Measurements from ENCODE around the gene MYMK. TPM values are rescaled to one million over a fixed set of nuclear protein-coding genes. Genes with fewer than 3 reads are reported as not detected.

MYMK gene
- total and polyA plus RNA-seq, 7 donors = not detected

- Histone ChIP-seq H3K4me3 (no peak overlapping the region), H3K36me3 (peaks cover 0 to 9% (median 0%) of the 10 kb centered on the region in 4 donors), H3K9me3 (no peaks in the 10 kb centered on the region), H3K4me1 (peaks cover 0 to 14% (median 14%) of the 10 kb centered on the region in 4 donors), H3K27ac (no peak overlapping the region), H3K27me3 (no peaks in the 10 kb centered on the region)
- DNase-seq = no peak
- WGBS, 2 donors = 91 to 92% methylated on average over 31 of the region's 31 CpGs
- intact Hi-C loops (cut with DNase I) = no loop called here
- TF ChIP-seq POLR2AphosphoS5 (IDR thresholded peaks at IDR 0.05) = no peak
- no peak for TF ChIP-seq POLR2A (IDR thresholded peaks at IDR 0.05)
- TF ChIP-seq EP300 (IDR thresholded peaks at IDR 0.05) = no peak
- TF ChIP-seq, protein P1, sequence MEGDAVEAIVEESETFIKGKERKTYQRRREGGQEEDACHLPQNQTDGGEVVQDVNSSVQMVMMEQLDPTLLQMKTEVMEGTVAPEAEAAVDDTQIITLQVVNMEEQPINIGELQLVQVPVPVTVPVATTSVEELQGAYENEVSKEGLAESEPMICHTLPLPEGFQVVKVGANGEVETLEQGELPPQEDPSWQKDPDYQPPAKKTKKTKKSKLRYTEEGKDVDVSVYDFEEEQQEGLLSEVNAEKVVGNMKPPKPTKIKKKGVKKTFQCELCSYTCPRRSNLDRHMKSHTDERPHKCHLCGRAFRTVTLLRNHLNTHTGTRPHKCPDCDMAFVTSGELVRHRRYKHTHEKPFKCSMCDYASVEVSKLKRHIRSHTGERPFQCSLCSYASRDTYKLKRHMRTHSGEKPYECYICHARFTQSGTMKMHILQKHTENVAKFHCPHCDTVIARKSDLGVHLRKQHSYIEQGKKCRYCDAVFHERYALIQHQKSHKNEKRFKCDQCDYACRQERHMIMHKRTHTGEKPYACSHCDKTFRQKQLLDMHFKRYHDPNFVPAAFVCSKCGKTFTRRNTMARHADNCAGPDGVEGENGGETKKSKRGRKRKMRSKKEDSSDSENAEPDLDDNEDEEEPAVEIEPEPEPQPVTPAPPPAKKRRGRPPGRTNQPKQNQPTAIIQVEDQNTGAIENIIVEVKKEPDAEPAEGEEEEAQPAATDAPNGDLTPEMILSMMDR (IDR thresholded peaks at IDR 0.05) = no peak
These were observed 29.4 kb upstream of the MYMK start for GRCh38 chr9:133553973-133554713.

GRCh38 chr9:133553123-133553522, 28.4 kb upstream of the MYMK start:
- no peaks in the 10 kb centered on the region for H3K9me3 ChIP-seq
- H3K27me3 ChIP-seq = no peaks in the 10 kb centered on the region
- peaks cover 0 to 9% (median 0%) of the 10 kb centered on the region in 4 donors for H3K36me3 ChIP-seq
- 89 to 90% methylated on average over 10 of the region's 10 CpGs for WGBS, 2 donors
- H3K27ac ChIP-seq = no peak overlapping the region
- TF ChIP-seq EP300 (IDR thresholded peaks at IDR 0.05) = no peak
- TF ChIP-seq POLR2AphosphoS5 (IDR thresholded peaks at IDR 0.05) = no peak
- TF ChIP-seq POLR2A (IDR thresholded peaks at IDR 0.05) = no peak
- TF ChIP-seq, protein P1 (IDR thresholded peaks at IDR 0.05) = no peak
- intact Hi-C loops (cut with DNase I) = no loop called here
- H3K4me3 ChIP-seq = no peak overlapping the region
- H3K4me1 ChIP-seq = peaks cover 0 to 5% (median 4%) of the 10 kb centered on the region in 4 donors
- no peak for DNase-seq

- WGBS, 2 donors = 65 to 88% methylated on average over 8 of the region's 8 CpGs
- Histone ChIP-seq H3K36me3 (peaks cover 0 to 13% (median 0%) of the 10 kb centered on the region in 4 donors), H3K4me1 (no peaks in the 10 kb centered on the region), H3K9me3 (no peaks in the 10 kb centered on the region), H3K27ac (no peak overlapping the region), H3K4me3 (no peak overlapping the region), H3K27me3 (no peaks in the 10 kb centered on the region)
- TF ChIP-seq POLR2A (IDR thresholded peaks at IDR 0.05) = no peak
- TF ChIP-seq POLR2AphosphoS5 (IDR thresholded peaks at IDR 0.05) = no peak
- TF ChIP-seq, protein P1 (IDR thresholded peaks at IDR 0.05) = no peak
- no peak for TF ChIP-seq EP300 (IDR thresholded peaks at IDR 0.05)
- intact Hi-C loops (cut with DNase I) = no loop called here
- DNase-seq = no peak
These were observed 27.5 kb upstream of the MYMK start for GRCh38 chr9:133552236-133552635.

DNA sequence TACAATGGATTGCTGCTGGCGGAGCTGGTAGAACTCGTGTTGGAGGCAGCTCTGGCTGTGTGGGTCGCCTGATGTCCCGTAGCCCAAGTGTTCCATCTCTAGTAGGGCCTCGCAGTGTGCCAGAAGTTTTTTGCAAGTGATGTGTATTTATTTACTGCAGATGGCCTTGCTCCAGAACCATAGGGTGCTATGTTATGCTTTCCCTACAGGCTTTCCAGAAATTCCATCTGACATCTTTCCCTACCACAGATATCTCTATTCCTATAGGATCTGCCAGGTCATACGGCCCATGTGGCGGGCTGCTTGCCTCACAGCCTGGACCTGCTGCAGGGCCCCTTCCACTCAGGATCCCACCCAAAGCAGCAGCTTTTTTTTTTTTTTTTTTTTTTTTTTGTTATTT, 26.7 kb upstream of the MYMK start:
- Histone ChIP-seq H3K4me3 (no peak overlapping the region), H3K4me1 (no peaks in the 10 kb centered on the region), H3K36me3 (peaks cover 0 to 18% (median 0%) of the 10 kb centered on the region in 4 donors), H3K27ac (no peak overlapping the region), H3K9me3 (no peaks in the 10 kb centered on the region), H3K27me3 (no peaks in the 10 kb centered on the region)
- intact Hi-C loops (cut with DNase I) = no loop called here
- no peak for DNase-seq
- TF ChIP-seq EP300 (IDR thresholded peaks at IDR 0.05) (no peak), POLR2AphosphoS5 (IDR thresholded peaks at IDR 0.05) (no peak), POLR2A (IDR thresholded peaks at IDR 0.05) (no peak)
- TF ChIP-seq, protein P1 (IDR thresholded peaks at IDR 0.05) = no peak
- whole genome bisulfite sequencing, 2 donors = 80 to 87% methylated on average over 7 of the region's 7 CpGs

Data from sigmoid colon (tissue), 7 donors.